ENCODE data around the gene CATSPERB. TPM values are rescaled to one million over a fixed set of nuclear protein-coding genes. Genes with fewer than 3 reads are reported as not detected.

The CATSPERB gene
- total and polyA plus RNA-seq, 2 experiments from 2014 or later: 0.27 to 0.38 TPM

DNA sequence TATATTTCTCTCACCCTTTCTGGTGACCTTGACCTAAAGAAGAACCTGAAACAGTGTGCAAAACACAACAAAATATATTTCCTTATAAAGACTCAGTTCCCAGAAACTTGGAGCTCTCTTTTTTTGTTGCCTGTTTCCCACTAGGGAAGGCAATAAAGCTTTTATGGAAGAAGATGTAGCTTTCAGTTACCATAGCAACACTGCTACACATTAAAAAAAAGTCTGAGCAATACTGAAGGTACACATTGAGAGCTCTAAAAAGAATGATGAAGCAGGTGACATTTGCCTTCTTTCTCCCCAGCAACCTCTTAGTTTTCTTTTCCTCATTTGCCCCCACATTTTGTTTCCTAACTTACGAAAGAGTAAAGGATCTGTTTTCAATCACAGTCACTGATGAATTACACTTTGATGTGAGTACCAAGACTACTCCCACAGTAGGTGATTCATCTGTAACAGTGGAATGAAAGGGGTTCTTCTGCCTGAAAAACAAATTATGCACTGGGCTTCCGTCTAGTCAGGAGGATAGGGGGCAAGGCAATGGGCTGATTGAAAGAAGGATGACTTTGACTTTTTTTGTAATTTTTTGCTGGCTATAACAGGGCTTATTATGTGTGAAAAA lies 1.1 kb upstream of the CATSPERB start (continued):
- TF ChIP-seq, protein P1, sequence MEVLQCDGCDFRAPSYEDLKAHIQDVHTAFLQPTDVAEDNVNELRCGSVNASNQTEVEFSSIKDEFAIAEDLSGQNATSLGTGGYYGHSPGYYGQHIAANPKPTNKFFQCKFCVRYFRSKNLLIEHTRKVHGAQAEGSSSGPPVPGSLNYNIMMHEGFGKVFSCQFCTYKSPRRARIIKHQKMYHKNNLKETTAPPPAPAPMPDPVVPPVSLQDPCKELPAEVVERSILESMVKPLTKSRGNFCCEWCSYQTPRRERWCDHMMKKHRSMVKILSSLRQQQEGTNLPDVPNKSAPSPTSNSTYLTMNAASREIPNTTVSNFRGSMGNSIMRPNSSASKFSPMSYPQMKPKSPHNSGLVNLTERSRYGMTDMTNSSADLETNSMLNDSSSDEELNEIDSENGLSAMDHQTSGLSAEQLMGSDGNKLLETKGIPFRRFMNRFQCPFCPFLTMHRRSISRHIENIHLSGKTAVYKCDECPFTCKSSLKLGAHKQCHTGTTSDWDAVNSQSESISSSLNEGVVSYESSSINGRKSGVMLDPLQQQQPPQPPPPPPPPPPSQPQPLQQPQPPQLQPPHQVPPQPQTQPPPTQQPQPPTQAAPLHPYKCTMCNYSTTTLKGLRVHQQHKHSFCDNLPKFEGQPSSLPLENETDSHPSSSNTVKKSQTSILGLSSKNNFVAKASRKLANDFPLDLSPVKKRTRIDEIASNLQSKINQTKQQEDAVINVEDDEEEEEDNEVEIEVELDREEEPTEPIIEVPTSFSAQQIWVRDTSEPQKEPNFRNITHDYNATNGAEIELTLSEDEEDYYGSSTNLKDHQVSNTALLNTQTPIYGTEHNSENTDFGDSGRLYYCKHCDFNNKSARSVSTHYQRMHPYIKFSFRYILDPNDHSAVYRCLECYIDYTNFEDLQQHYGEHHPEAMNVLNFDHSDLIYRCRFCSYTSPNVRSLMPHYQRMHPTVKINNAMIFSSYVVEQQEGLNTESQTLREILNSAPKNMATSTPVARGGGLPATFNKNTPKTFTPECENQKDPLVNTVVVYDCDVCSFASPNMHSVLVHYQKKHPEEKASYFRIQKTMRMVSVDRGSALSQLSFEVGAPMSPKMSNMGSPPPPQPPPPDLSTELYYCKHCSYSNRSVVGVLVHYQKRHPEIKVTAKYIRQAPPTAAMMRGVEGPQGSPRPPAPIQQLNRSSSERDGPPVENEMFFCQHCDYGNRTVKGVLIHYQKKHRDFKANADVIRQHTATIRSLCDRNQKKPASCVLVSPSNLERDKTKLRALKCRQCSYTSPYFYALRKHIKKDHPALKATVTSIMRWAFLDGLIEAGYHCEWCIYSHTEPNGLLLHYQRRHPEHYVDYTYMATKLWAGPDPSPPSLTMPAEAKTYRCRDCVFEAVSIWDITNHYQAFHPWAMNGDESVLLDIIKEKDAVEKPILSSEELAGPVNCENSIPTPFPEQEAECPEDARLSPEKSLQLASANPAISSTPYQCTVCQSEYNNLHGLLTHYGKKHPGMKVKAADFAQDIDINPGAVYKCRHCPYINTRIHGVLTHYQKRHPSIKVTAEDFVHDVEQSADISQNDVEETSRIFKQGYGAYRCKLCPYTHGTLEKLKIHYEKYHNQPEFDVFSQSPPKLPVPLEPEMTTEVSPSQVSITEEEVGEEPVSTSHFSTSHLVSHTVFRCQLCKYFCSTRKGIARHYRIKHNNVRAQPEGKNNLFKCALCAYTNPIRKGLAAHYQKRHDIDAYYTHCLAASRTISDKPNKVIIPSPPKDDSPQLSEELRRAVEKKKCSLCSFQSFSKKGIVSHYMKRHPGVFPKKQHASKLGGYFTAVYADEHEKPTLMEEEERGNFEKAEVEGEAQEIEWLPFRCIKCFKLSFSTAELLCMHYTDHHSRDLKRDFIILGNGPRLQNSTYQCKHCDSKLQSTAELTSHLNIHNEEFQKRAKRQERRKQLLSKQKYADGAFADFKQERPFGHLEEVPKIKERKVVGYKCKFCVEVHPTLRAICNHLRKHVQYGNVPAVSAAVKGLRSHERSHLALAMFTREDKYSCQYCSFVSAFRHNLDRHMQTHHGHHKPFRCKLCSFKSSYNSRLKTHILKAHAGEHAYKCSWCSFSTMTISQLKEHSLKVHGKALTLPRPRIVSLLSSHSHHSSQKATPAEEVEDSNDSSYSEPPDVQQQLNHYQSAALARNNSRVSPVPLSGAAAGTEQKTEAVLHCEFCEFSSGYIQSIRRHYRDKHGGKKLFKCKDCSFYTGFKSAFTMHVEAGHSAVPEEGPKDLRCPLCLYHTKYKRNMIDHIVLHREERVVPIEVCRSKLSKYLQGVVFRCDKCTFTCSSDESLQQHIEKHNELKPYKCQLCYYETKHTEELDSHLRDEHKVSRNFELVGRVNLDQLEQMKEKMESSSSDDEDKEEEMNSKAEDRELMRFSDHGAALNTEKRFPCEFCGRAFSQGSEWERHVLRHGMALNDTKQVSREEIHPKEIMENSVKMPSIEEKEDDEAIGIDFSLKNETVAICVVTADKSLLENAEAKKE (CRISPR knock-in tag; IDR thresholded peaks at IDR 0.05): no peak
- no peak for TF ChIP-seq CREB1 (CRISPR knock-in tag; IDR thresholded peaks at IDR 0.05; ENCODE audit: low read depth)
- no peak for TF ChIP-seq NANOG (IDR thresholded peaks at IDR 0.05; ENCODE audit: borderline replicate concordance)
- no peak for TF ChIP-seq ZNF331 (CRISPR knock-in tag; IDR thresholded peaks at IDR 0.05; ENCODE audit: low read depth)

DNA sequence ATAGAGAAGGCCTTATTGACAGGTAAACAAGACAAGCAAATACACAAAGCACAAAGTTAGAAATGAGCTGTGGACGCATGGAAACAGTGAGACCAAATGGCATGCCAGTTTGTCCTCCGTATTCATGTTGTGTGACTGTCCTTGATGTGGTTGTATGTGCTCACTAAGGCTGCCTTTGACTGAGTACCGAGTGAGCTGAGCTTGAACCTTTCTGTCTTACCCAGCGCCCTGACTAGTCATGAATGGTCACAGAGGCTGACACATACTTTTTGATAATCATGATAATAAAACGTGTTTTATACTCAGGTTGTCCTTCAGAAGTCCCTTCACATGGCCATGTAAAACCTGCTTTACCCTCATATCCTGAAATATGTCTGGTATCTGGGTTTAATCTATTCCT lies 553 bp upstream of the CATSPERB start:
- H3F3A ChIP-seq (replicated peaks; ENCODE audit: low read depth): no peaks in the 10 kb centered on the region
- TF ChIP-seq STAT1 (IDR thresholded peaks at IDR 0.05; ENCODE audit: unreplicated experiment) (no peak), EZH2 (IDR thresholded peaks at IDR 0.05; ENCODE audit: low read depth, unreplicated experiment) (no peak), ZNF114 (CRISPR knock-in tag; IDR thresholded peaks at IDR 0.05) (no peak)
- TF ChIP-seq, protein P1 (CRISPR knock-in tag; IDR thresholded peaks at IDR 0.05): no peak

More for the DNA sequence above, 553 bp upstream of the CATSPERB start:
- Mint-ChIP-seq H3K9me3 (no peaks in the 10 kb centered on the region; the same call in 2 of the 3 replicates), H3K4me1 (no peaks in the 10 kb centered on the region), H3K27me3 (ENCODE audit: insufficient read depth, low read depth, poor library complexity) (no peaks in the 10 kb centered on the region), H3K4me3 (no peak overlapping the region), H3K27ac (no peak overlapping the region), H3K36me3 (ENCODE audit: low read depth) (no peaks in the 10 kb centered on the region)
- no peaks in the 10 kb centered on the region for H3K9me2 ChIP-seq (ENCODE audit: insufficient read depth)
- H2AFZ ChIP-seq: no peak overlapping the region
- H3K36me3 ChIP-seq (ENCODE audit: insufficient read depth): no peaks in the 10 kb centered on the region
- DNase-seq (ENCODE audit: low spot score) (no peak), ATAC-seq (no peak)
- H3K4me3 ChIP-seq: no peak overlapping the region
- no peaks in the 10 kb centered on the region for H3K79me2 ChIP-seq (replicated peaks; ENCODE audit: insufficient read depth)
- H3K27ac ChIP-seq (ENCODE audit: low read depth): no peak overlapping the region
- H4K20me1 ChIP-seq (replicated peaks; ENCODE audit: insufficient read depth): no peaks in the 10 kb centered on the region
- no peaks in the 10 kb centered on the region for H3K4me1 ChIP-seq (ENCODE audit: insufficient read depth)
- H3K4me2 ChIP-seq: no peak overlapping the region
- H3K27me3 ChIP-seq (ENCODE audit: insufficient read depth): no peaks in the 10 kb centered on the region

Measured in GM23338 (cell line).